Gastroesophageal sphincter (tissue), 3 donors: ENCODE results near the gene NEK2.

Experiments
- POLR2AphosphoS5 ChIP-seq: sonication (generic); formaldehyde crosslinking; IDR thresholded peaks from one replicate; pipeline ENCODE4 v1.6.1; 2017; ENCODE audit warnings: antibody characterized with exemption
- TF ChIP-seq, protein P1 (sequence below), 4 experiments: fragments of 200-600 bp in 2 of 4; fragments of 450-650 bp in 2 of 4; sonication (generic) in 1 of 4; IDR thresholded peaks; one replicate each; pipeline ENCODE4 v1.5.1; 2017 to 2019; ENCODE audit warnings: antibody characterized with exemption in 4 of 4, mild to moderate bottlenecking in 2 of 4, moderate library complexity in 2 of 4

GRCh38 chr1:211703812-211704537 lies 28.6 kb upstream of the NEK2 start:
- TF ChIP-seq POLR2AphosphoS5: no peak
- TF ChIP-seq, protein P1, sequence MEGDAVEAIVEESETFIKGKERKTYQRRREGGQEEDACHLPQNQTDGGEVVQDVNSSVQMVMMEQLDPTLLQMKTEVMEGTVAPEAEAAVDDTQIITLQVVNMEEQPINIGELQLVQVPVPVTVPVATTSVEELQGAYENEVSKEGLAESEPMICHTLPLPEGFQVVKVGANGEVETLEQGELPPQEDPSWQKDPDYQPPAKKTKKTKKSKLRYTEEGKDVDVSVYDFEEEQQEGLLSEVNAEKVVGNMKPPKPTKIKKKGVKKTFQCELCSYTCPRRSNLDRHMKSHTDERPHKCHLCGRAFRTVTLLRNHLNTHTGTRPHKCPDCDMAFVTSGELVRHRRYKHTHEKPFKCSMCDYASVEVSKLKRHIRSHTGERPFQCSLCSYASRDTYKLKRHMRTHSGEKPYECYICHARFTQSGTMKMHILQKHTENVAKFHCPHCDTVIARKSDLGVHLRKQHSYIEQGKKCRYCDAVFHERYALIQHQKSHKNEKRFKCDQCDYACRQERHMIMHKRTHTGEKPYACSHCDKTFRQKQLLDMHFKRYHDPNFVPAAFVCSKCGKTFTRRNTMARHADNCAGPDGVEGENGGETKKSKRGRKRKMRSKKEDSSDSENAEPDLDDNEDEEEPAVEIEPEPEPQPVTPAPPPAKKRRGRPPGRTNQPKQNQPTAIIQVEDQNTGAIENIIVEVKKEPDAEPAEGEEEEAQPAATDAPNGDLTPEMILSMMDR (IDR thresholded peaks at IDR 0.05): no peak
